GM23248 (cell line): ENCODE results near the gene XKRX.

Source experiments
- EZH2 ChIP-seq: fragments of 200-600 bp; sonication (generic); IDR thresholded peaks from 2 replicates; pipeline ENCODE4 v1.6.1; 2018; ENCODE audit warnings: antibody characterized with exemption, mild to moderate bottlenecking; ENCODE audit not compliant: insufficient read depth, poor library complexity, severe bottlenecking
- EZH2phosphoT487 ChIP-seq: fragments of 200-600 bp; sonication (generic); IDR thresholded peaks from 2 replicates; pipeline ENCODE4 v1.6.1; 2018; ENCODE audit warnings: antibody characterized with exemption, moderate library complexity, mild to moderate bottlenecking, low read depth; ENCODE audit not compliant: insufficient read depth

GRCh38 chrX:100939333-100939732, 10.6 kb upstream of the XKRX start:
- no peak for TF ChIP-seq EZH2
- no peak for TF ChIP-seq EZH2phosphoT487
